PC-9 (cell line): ENCODE results near the gene MOB3B. TPM values are rescaled to one million over a fixed set of nuclear protein-coding genes. Genes with fewer than 3 reads are reported as not detected.

Source experiments
- BruUV-seq: library from RNA; stranded (reverse); fragments of 400-500 nt; replicated peaks from 2 replicates; lab custom pipeline; 2021; lab: Mats Ljungman, UMichigan
- CTCF ChIA-PET: fragments of 300-600 bp; sonication (Branson Sonifier 250); formaldehyde crosslinking; loops from one replicate; lab custom pipeline; 2022; ENCODE audit warnings: antibody characterized with exemption; lab: Charles Lee
- POLR2A ChIA-PET: fragments of 300-600 bp; sonication (Branson Sonifier 250); formaldehyde crosslinking; loops from one replicate; lab custom pipeline; 2022; ENCODE audit warnings: antibody characterized with exemption; ENCODE audit not compliant: unreplicated experiment; lab: Charles Lee
- DNase-seq, 2 experiments: peaks; one replicate each; pipeline versions ENCODE4 v3.0.0 to v3.0.0-alpha.2; 2015 to 2022; ENCODE audit warnings: mixed read lengths in 1 of 2
- H2AFZ ChIP-seq: fragments of 200-600 bp; sonication (generic); 2 replicates; pipeline ENCODE4 v1.8.1; 2017; ENCODE audit warnings: antibody characterized with exemption
- H3F3A ChIP-seq: fragments of 200-600 bp; sonication (generic); 2 replicates; pipeline ENCODE4 v1.8.1; 2017; ENCODE audit warnings: antibody characterized with exemption, mild to moderate bottlenecking, low read depth; ENCODE audit not compliant: insufficient read depth
- H3K27ac ChIP-seq: fragments of 200-600 bp; sonication (generic); 2 replicates; pipeline ENCODE4 v1.6.1; 2016; ENCODE audit warnings: mixed run types
- H3K27me3 ChIP-seq: fragments of 200-600 bp; sonication (generic); 2 replicates; pipeline ENCODE4 v1.6.1; 2016; ENCODE audit warnings: low read depth, mixed run types; ENCODE audit not compliant: insufficient read depth
- H3K36me3 ChIP-seq: fragments of 200-600 bp; sonication (generic); 2 replicates; pipeline ENCODE4 v1.6.1; 2016; ENCODE audit warnings: low read depth, mixed run types
- H3K4me1 ChIP-seq: fragments of 200-600 bp; sonication (generic); replicated peaks from 2 replicates; pipeline ENCODE4 v1.6.1; 2016; ENCODE audit warnings: mixed run types; ENCODE audit not compliant: insufficient read depth
- H3K4me2 ChIP-seq: fragments of 200-600 bp; sonication (generic); 2 replicates; pipeline ENCODE4 v1.6.1; 2017; ENCODE audit warnings: mixed run types
- H3K4me3 ChIP-seq: fragments of 200-600 bp; sonication (generic); 2 replicates; pipeline ENCODE4 v1.6.1; 2016; ENCODE audit warnings: mixed run types
- H3K79me2 ChIP-seq: fragments of 200-600 bp; sonication (generic); 2 replicates; pipeline ENCODE4 v1.6.1; 2017; ENCODE audit warnings: low read depth, mixed run types
- H3K9me2 ChIP-seq: fragments of 200-600 bp; sonication (generic); 2 replicates; pipeline ENCODE4 v1.8.1; 2017; ENCODE audit warnings: mild to moderate bottlenecking; ENCODE audit not compliant: insufficient read depth
- H3K9me3 ChIP-seq: fragments of 200-600 bp; sonication (generic); 2 replicates; pipeline ENCODE4 v1.8.1; 2016; ENCODE audit warnings: low read depth; ENCODE audit not compliant: insufficient read depth
- H4K20me1 ChIP-seq: fragments of 200-600 bp; sonication (generic); 2 replicates; pipeline ENCODE4 v1.8.1; 2017; ENCODE audit not compliant: insufficient read depth
- CTCF ChIP-seq: fragments of 200-600 bp; sonication (generic); conservative IDR thresholded peaks from 2 replicates; pipeline ENCODE4 v1.6.1; 2017; ENCODE audit warnings: mixed run types, antibody characterized with exemption, mild to moderate bottlenecking, moderate library complexity
- EZH2 ChIP-seq: fragments of 200-600 bp; sonication (generic); IDR thresholded peaks from 2 replicates; pipeline ENCODE4 v1.8.0; 2017; ENCODE audit warnings: antibody characterized with exemption, low read depth
- intact Hi-C: fragments of 100-400 bp; cut with micrococcal nuclease; formaldehyde crosslinking; loops from one replicate; pipeline ENCODE4 v1.10.0; 2022; ENCODE audit not compliant: unreplicated experiment
- total RNA-seq: library from RNA; stranded (reverse); gene quantifications from 2 replicates; pipeline ENCODE4 v1.2.3, GENCODE V29; 2021

Gene MOB3B
- total RNA-seq, 1 experiment from 2014 or later = 4.4 TPM

GRCh38 chr9:27556470-27556869 is 26.9 kb upstream of the MOB3B start:
- ChIA-PET CTCF (no interaction called here), POLR2A (no interaction called here)
- no peaks in the 10 kb centered on the region for H3K9me3 ChIP-seq
- H3K27ac ChIP-seq = no peak overlapping the region
- H3K36me3 ChIP-seq = no peaks in the 10 kb centered on the region
- H3K79me2 ChIP-seq = no peaks in the 10 kb centered on the region
- H3F3A ChIP-seq = no peaks in the 10 kb centered on the region
- no peak overlapping the region for H3K4me3 ChIP-seq
- no peak for TF ChIP-seq EZH2
- H3K9me2 ChIP-seq = no peaks in the 10 kb centered on the region
- no peaks in the 10 kb centered on the region for H4K20me1 ChIP-seq
- no peaks in the 10 kb centered on the region for H3K27me3 ChIP-seq
- DNase-seq = no peak
- no peak overlapping the region for H3K4me2 ChIP-seq
- intact Hi-C loops = no loop called here
- no peak overlapping the region for H2AFZ ChIP-seq
- H3K4me1 ChIP-seq = 0 out of 2 replicates have a peak, but pooled peaks cover under 1% of the 10 kb centered on the region
- no TSS peak for BruUV-seq

- no peaks in the 10 kb centered on the region for H3K9me3 ChIP-seq
- ChIA-PET CTCF (no interaction called here), POLR2A (no interaction called here)
- H4K20me1 ChIP-seq = no peaks in the 10 kb centered on the region
- H3K79me2 ChIP-seq = no peaks in the 10 kb centered on the region
- no peaks in the 10 kb centered on the region for H3K4me1 ChIP-seq
- no peak overlapping the region for H2AFZ ChIP-seq
- BruUV-seq = no TSS peak
- H3K9me2 ChIP-seq = no peaks in the 10 kb centered on the region
- H3K4me2 ChIP-seq = no peak overlapping the region
- no peak overlapping the region for H3K27ac ChIP-seq
- intact Hi-C loops = no loop called here
- TF ChIP-seq CTCF = no peak
- TF ChIP-seq EZH2 = no peak
- H3F3A ChIP-seq = no peaks in the 10 kb centered on the region
- no peaks in the 10 kb centered on the region for H3K27me3 ChIP-seq
- no peaks in the 10 kb centered on the region for H3K36me3 ChIP-seq
- DNase-seq = no peak
- H3K4me3 ChIP-seq = no peak overlapping the region
Measured at GRCh38 chr9:27554712-27555111, 25.1 kb upstream of the MOB3B start.

GRCh38 chr9:27549196-27549755 is 19.7 kb upstream of the MOB3B start:
- Histone ChIP-seq H3F3A (no peaks in the 10 kb centered on the region), H2AFZ (no peak overlapping the region), H3K27me3 (no peaks in the 10 kb centered on the region), H3K4me2 (no peak overlapping the region), H3K79me2 (no peaks in the 10 kb centered on the region), H3K27ac (no peak overlapping the region), H3K9me2 (no peaks in the 10 kb centered on the region), H3K9me3 (no peaks in the 10 kb centered on the region), H4K20me1 (no peaks in the 10 kb centered on the region), H3K4me3 (no peak overlapping the region), H3K36me3 (no peaks in the 10 kb centered on the region), H3K4me1 (no peaks in the 10 kb centered on the region)
- intact Hi-C loops = loop anchor here (5.0 kb wide), 1 partner anchor 517 kb away; no protein-coding TSS in a partner anchor
- POLR2A ChIA-PET = no interaction called here
- TF ChIP-seq CTCF (no peak), EZH2 (no peak)
- BruUV-seq = no TSS peak
- DNase-seq = no peak
- CTCF ChIA-PET = interaction anchor here (0.8 kb wide), 1 partner anchor 216 kb away, joined by 6 read pairs; no protein-coding TSS in a partner anchor
